Cortex of kidney (tissue), 1 donor: Measurements from ENCODE around the gene RASA3.

Experiments used
- DNase-seq: peaks from one replicate; lab custom pipeline; 2025; lab: John Stamatoyannopoulos, UW

RASA3 gene

DNA sequence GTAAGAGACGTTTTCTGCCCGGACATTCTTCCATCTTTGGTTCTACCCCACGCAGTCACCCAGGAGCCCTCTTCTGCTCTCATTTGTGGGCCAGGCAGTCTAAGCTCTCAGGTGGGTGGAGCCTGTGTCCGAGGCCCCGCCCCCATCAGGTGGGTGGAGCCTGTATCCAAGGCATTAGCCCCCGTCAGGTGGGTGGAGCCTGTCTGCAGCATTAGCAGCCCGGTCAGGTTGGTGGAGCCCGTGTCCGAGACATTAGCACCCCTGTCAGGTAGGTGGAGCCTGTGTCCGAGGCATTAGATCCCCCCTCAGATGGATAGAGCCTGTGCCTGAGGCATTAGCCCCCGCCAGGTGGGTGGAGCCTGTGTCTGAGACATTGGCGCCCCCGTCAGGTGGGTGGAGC, 113.1 kb downstream of the RASA3 start:
- no peak for DNase-seq

DNA sequence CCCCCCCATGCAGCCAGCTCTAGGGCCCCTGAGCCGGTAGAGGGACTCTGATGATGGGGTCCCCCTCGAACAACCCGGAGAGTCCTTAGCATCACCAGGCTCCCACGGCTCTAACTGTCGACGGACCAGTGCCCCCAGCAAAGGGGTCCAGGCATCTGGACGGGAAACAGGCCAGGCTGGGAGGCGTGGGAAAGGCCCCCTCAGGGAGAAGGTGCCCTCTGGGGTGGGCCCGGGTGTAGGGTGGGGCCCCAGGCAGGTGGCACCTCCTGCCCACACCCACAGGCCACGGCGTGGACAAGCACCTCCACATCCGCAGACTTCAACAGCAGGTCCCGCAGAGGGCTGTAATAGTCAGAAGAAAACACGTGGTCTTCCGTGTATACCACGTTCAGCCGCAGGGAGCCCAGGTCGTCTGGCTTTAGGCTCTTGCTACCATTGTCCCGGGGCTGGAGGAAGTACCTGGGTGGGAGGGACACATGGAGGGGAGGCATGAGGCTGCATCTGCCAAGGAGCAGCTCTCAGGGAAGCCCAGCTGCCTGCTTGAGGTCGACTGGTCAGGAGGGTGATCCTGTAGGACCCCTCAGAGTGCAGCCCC, 113.9 kb downstream of the RASA3 start:
- no peak for DNase-seq

DNA sequence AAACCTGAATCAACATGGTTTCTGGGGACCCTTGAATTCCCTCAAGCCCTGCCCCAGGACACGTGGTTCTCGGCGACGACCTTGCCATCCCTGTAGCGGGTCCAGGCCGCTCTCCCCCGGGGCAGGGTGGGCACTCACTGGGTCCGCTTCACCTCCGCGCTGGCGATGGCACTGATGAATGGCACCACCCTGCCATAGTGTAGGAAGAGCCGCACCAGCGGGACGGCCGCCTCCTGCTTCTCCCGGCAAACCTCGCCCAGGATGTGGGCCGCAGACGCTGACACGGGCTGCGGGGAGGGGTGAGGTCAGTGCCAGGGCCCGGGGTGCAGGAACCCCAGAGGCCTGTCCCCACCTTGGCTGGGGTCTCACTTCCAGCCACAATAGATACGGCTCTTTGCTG, 114.5 kb downstream of the RASA3 start:
- no peak for DNase-seq

- DNase-seq = no peak
Observed at GRCh38 chr13:114017028-114017630, 115.3 kb downstream of the RASA3 start.

- no peak for DNase-seq
Observed at GRCh38 chr13:114016321-114017027, 115.9 kb downstream of the RASA3 start.

DNA sequence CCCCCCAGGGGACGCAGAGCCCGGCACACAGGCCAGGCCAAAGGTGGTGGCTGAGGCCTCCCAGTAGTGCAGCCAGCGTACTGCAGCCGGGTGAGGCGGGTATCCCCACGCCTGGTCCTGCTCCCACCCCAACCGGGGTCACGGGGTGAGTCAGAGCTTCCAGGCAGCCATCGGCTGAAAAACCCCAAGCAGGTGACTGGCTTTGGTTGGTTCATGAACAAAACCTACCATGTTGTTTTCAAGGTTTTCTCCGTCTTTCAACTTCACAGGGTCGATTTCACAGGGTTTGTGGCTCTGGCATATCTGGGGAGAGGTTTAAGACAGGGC, 116.5 kb downstream of the RASA3 start:
- no peak for DNase-seq

- DNase-seq = no peak
Observed at GRCh38 chr13:114015111-114015968, 117.1 kb downstream of the RASA3 start.

- no peak for DNase-seq
Observed at GRCh38 chr13:114013952-114014629, 118.3 kb downstream of the RASA3 start.

DNA sequence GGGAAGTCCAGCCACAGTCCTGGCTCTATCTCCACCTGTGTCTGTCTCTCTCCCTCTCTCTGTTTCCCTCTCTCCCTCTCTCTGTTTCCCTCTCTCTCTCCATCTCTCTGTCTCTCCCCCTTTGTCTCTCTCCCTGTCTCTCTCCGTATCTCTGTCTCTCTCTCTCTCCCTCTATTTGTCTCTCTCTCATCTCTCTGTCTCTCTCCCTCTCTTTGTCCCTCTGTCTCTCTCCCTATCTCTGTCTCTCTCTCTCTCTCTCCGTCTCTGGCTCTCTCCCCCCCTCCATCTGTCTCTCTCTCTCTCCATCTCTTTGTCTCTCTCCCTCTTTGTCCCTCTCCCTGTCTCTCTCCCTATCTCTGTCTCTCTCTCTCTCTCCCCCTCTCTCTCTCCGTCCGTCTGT, 119.1 kb downstream of the RASA3 start:
- DNase-seq = no peak

- no peak for DNase-seq
Observed at GRCh38 chr13:114012921-114013320, 119.5 kb downstream of the RASA3 start.

- DNase-seq = no peak
Observed at GRCh38 chr13:114012141-114012540, 120.3 kb downstream of the RASA3 start.

DNA sequence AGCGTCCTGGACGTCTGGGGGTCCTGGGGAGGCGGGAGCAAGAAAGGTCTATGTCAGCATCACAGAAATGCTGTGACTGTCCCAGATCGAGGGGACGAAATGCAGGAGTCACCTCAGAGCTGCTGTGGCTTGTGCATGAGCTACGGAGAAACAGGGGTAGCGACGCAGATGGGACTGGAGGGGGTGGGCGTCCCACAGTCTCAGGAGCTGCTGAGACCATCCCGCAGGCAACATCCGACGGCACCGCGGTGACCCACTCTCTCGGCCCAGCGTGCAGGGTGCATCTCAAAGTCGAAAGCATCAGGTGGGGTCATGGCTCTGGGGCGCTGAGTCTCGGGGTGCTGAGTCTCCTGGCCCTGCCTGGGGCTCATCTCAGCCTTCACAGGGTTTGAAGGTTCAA, 121.2 kb downstream of the RASA3 start:
- no peak for DNase-seq

DNA sequence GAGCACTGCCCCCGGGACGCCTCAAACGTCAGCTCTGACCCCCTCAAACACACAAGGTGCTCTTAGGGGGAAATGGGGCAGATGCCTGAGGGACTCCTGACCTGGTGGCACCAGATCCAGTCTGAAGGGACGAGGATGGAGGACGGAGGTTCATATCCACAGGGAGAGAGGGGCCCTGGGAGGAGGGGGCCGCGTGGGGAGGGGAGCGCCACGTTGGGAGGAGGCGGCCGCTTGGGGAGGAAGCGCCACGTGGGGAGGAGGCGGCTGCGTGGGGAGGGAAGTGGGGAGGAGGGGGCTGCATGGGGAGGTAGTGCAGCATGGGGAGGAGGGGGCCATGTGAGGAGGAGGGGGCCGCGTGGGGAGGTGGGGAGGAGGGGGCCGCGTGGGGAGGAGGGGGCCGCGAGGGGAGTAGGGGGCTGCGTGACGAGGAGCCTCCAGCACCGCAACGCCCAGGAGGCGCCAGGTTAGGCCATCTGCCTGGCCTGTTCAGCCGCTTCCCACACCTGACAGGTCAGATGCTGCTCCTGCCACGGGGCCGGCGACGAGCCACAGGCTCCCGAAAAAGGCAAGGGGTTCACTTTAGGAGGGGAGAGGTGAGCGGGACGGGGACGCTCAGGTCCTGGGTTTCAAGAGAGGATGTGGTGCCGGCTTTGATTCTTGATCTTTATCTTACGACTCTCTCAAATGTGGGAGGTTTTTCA, 121.9 kb downstream of the RASA3 start:
- DNase-seq = no peak

DNA sequence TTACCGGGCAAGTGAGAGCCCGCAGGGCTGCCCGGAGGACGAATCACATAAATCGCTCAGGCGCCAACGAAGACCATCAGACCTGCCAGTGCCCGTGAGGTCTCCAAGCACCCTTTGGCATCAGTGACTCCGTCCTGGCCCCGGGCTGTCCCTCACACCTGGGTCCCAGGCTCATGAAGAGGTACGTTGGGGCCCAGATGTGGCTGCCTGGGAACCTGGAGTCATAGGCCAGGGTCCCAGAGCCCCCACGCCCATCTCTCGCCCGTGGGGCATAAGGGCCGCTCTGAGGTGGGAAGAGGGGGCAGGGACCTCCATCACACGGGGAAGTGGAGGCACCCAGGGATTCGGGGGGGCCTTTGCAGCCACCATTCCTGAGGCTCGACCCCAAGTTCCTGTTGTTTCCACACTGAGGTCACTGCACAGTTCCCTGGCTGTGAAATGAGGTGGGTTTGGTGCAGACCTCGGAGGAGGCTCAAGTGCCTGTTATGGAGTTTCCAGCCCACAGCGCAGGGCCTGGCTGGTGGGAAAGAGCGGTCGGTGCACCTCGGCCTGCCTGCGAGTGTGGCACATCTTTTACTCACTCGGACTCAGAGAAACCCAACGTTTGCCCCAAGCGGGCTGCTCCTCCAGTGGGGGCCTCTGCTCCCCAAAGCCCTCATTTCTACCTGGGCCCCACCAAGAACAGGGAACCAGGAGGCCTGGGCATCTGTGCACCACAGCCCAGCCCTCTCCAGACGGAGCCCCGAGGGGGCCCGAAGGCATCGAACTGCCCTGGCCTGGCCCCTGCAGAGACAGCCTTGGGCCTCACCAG, 122.6 kb downstream of the RASA3 start:
- DNase-seq = no peak

DNA sequence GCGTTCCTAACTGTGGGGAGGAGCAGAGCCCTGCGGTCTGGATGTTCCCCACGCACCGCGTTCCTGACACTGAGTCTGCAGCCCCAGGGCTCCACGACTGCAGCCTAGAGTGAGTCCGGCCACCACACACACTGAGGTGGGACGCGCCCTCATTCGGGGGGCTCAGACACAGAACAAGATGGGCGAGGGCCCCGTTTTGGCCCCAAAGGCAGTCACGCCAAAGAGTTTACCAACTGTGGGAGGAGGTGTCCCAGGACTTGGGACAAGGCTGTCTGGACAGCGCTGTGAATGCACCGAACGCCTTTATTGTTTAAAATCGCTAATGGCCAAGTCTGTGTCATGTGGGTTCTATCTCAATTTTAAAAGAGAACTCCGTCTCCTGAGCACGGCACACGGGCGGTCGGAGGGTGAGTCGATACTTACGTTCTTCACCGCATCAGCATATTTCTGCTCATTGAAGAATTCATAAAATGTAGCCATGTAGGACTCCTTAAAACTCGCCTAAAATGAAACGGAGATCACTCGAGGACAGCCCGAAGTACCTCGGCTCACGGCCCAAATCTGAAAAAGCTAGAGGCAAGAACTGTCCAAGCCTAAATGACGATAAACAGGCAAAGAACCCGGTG, 123.3 kb downstream of the RASA3 start:
- no peak for DNase-seq

DNA sequence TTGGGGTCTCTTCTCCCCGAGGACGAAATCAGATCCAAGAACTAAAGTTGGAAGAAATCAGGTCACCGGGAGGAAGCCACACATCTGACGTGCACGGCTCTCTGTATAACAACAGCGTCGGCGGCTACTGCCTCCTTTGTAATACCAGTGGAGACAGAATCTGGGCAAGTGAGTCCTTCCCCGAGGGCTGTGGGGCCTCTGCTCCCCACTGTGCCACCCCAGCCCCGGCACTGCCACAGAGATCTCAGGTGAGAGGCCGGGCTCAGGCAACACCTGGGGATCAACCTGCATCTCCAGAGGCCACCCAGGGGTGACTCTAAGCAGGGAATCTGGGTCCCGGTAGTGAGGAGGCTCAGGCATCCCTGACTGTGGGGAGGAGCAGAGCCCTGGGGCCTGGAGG, 124.9 kb downstream of the RASA3 start:
- no peak for DNase-seq

DNA sequence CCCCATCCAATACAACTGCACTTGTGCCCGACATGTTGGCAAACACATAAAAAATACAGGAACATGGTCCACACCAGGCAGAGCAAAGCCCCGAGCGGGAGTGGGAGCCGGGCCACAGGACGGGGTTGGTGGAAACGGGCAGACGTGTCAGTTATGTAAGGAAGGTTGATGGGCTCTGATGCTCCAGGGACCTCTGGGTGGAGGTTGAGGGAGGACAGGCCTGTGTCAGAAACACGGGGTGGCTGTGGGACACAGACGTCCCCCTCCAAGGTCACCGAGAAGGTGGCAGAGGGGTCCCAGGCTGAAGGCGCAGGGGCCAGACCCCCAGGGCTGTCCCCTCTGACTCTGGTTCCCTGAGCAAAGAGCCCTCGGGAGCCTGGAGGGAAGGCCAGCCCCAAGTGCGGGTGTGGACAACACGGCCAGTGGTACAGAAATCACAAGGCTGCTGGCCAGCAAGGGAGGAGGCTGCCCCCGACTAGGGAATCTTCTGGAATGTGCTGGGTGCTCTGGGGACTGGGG, 127.2 kb downstream of the RASA3 start:
- DNase-seq = no peak

DNA sequence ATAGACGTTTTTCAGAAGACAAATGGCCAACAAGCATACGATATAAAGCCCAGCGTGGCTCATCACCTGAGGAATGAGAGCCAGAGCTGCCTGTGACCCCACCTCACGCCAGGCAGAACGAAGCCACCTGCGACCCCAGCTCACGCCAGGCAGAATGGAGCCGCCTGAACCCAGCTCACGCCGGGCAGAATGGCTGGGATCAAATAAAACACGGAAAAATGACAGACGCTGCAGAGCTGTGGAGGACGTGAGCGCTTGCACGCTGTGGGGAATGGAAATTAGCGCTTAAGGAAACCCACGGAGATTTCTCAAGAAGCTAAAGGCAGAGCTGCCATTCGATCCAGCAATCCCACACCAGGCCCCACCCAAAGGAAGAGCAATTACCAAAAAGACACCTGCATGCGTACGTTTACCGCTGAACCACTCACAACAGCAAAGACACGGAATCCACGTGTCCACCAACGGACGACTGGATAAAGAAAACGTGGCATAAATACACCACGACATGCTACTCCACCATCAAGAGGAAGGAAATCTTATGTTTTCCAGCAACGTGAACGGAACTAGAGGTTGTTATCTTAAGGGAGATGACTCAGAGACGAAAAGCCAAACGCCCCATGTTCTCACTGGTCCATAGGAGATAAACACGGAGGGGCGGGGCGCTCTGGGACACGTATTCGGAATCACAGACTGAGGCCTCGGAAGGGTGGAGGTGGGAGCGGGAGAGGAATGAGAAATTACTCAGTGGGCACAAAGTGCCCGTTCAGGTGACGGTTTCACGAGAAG, 127.8 kb downstream of the RASA3 start:
- no peak for DNase-seq

DNA sequence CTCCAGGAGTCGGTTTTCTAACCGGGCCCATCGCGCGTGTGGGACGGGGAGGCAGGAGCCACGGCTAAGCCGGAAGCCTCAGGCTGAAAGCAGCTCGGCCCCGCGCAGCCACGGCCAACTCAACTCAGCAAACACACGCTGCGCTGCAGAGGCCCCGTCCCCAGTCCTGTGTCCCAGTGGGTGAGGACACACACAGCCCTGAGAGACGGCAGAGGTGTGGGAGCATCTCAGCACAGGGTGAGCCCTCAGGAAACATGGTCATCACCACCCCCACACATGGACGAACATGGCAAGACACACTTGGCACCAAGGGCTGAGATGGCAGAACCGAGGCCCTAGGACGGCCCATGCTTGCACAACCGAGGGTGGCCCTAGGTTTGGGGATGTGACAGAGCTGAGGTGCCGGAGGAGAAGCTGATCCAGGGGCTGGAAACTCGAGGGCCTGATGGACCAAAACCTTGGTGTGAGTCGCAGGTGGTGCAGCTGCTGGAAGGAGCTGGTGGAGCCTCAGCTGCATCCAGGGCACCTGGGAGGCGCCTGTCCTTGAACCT, 129.6 kb downstream of the RASA3 start:
- DNase-seq = no peak
